Panc1 (cell line): ENCODE data around the gene TAGLN2. TPM values are rescaled to one million over a fixed set of nuclear protein-coding genes. Genes with fewer than 3 reads are reported as not detected.

ENCODE experiments used
- ATAC-seq: fragments of 200-7000 bp; cut with Tn5 transposase; 2 replicates; pipeline ENCODE4 v1.9.1; 2020; ENCODE audit warnings: mild to moderate bottlenecking, moderate library complexity
- BruUV-seq: library from RNA; stranded (reverse); fragments of 400-500 nt; replicated peaks from 2 replicates; lab custom pipeline; 2021; lab: Mats Ljungman, UMichigan
- CTCF ChIA-PET: fragments of 300-600 bp; sonication (Branson Sonifier 250); formaldehyde crosslinking; loops from one replicate; lab custom pipeline; 2022; ENCODE audit warnings: antibody characterized with exemption; lab: Charles Lee
- POLR2A ChIA-PET: fragments of 300-600 bp; sonication (Branson Sonifier 250); formaldehyde crosslinking; loops from one replicate; lab custom pipeline; 2022; ENCODE audit warnings: antibody characterized with exemption; lab: Charles Lee
- DNase-seq: peaks from one replicate; pipeline ENCODE4 v3.0.0-alpha.2; 2010; ENCODE audit warnings: low read depth, low spot score
- H3K27ac ChIP-seq: 2 replicates; pipeline ENCODE4 v1.5.1; 2011; ENCODE audit warnings: mild to moderate bottlenecking, low read length, inconsistent platforms
- H3K27me3 ChIP-seq: fragments of 200-500 bp; sonication (Bioruptor generic); 2 replicates; pipeline ENCODE4 v1.6.0; 2014; ENCODE audit warnings: low read length, inconsistent platforms; ENCODE audit not compliant: control insufficient read depth, insufficient read depth
- H3K36me3 ChIP-seq: fragments of 200-500 bp; sonication (Bioruptor generic); 2 replicates; pipeline ENCODE4 v1.5.1; 2014; ENCODE audit warnings: inconsistent platforms, mild to moderate bottlenecking, low read length, moderate library complexity; ENCODE audit not compliant: control insufficient read depth, insufficient read depth
- H3K4me1 ChIP-seq: 2 replicates; pipeline ENCODE4 v1.5.1; 2011; ENCODE audit warnings: inconsistent platforms, mild to moderate bottlenecking, low read length, moderate library complexity; ENCODE audit not compliant: control insufficient read depth, insufficient read depth
- H3K4me3 ChIP-seq, 2 experiments: 2 replicates each; pipeline ENCODE4 v1.5.1; 2011 to 2012; ENCODE audit warnings: low read depth in 2 of 2, low read length in 2 of 2, mild to moderate bottlenecking in 2 of 2, inconsistent platforms in 1 of 2, moderate library complexity in 1 of 2
- H3K9me3 ChIP-seq: fragments of 200-500 bp; sonication (Bioruptor generic); 2 replicates; pipeline ENCODE4 v1.5.1; 2014; ENCODE audit warnings: low read depth, mild to moderate bottlenecking, inconsistent platforms, low read length, moderate library complexity; ENCODE audit not compliant: control insufficient read depth, insufficient read depth
- CTCF ChIP-seq: fragments of 450-650 bp; IDR thresholded peaks from 2 replicates; pipeline ENCODE4 v1.5.1; 2017; ENCODE audit warnings: mild to moderate bottlenecking
- POLR2AphosphoS5 ChIP-seq: IDR thresholded peaks from 2 replicates; pipeline ENCODE4 v1.6.1; 2012; ENCODE audit warnings: mild to moderate bottlenecking, low read depth, low read length, moderate library complexity
- REST ChIP-seq, 2 experiments: IDR thresholded peaks; 2 replicates each; pipeline ENCODE4 v1.6.1; 2011 to 2012; ENCODE audit warnings: low read depth in 2 of 2, control low read depth in 1 of 2, low read length in 1 of 2, mild to moderate bottlenecking in 1 of 2, moderate library complexity in 1 of 2; ENCODE audit not compliant: insufficient read depth in 1 of 2
- SIN3A ChIP-seq: IDR thresholded peaks from 2 replicates; pipeline ENCODE4 v1.6.1; 2012; ENCODE audit warnings: low read depth, mild to moderate bottlenecking, low read length, moderate library complexity, borderline replicate concordance; ENCODE audit not compliant: insufficient read depth
- TCF7L2 ChIP-seq: IDR thresholded peaks from 2 replicates; pipeline ENCODE4 v1.6.1; 2011; ENCODE audit warnings: mild to moderate bottlenecking, low read depth, low read length, inconsistent platforms
- in situ Hi-C: cut with HindIII; loops from 2 replicates; pipeline ENCODE4 v1.10.0; 2016; ENCODE audit warnings: low sequenced_read_pairs, low pct_unique_long_range_greater_than_20kb
- intact Hi-C: fragments of 100-400 bp; cut with micrococcal nuclease; formaldehyde crosslinking; loops from one replicate; pipeline ENCODE4 v1.10.0; 2022; ENCODE audit not compliant: unreplicated experiment
- total RNA-seq: library from RNA; stranded (reverse); gene quantifications from one replicate; pipeline ENCODE4 v1.2.1, GENCODE V29; 2021; ENCODE audit not compliant: unreplicated experiment

Gene TAGLN2
- total RNA-seq, 1 experiment from 2014 or later = 474 TPM

- Histone ChIP-seq H3K27me3 (peaks cover 23% of the 10 kb centered on the region), H3K36me3 (no peaks in the 10 kb centered on the region), H3K4me1 (no peaks in the 10 kb centered on the region; the same call in 1 of the 2 replicates), H3K27ac (no peak overlapping the region), H3K9me3 (no peaks in the 10 kb centered on the region), H3K4me3 (no peak overlapping the region)
- TF ChIP-seq SIN3A = no peak
- no peak for TF ChIP-seq TCF7L2
- no peak for TF ChIP-seq POLR2AphosphoS5
- TF ChIP-seq CTCF = no peak
- TF ChIP-seq REST (IDR thresholded peaks at IDR 0.05; ENCODE audit: insufficient read depth in 1 of 2, low read depth in 2 of 2, low read length in 1 of 2) = no peak
- no TSS peak for BruUV-seq
- POLR2A ChIA-PET = no interaction called here
- CTCF ChIA-PET = no interaction called here
- DNase-seq (no peak), ATAC-seq (no peak)
- intact Hi-C loops = no loop called here
- in situ Hi-C loops = no loop called here
Measured at GRCh38 chr1:159951016-159951415, 25.7 kb upstream of the TAGLN2 start.

GRCh38 chr1:159949981-159950381, 24.7 kb upstream of the TAGLN2 start:
- Histone ChIP-seq H3K27ac (no peak overlapping the region), H3K9me3 (no peaks in the 10 kb centered on the region), H3K4me1 (peaks cover 3% of the 10 kb centered on the region), H3K36me3 (no peaks in the 10 kb centered on the region), H3K4me3 (no peak overlapping the region), H3K27me3 (peaks cover 20% of the 10 kb centered on the region)
- in situ Hi-C loops (no loop called here), intact Hi-C loops (no loop called here)
- DNase-seq = no peak
- no peak for TF ChIP-seq POLR2AphosphoS5
- TF ChIP-seq REST (IDR thresholded peaks at IDR 0.05; ENCODE audit: insufficient read depth in 1 of 2, low read depth in 2 of 2, low read length in 1 of 2) = no peak
- TF ChIP-seq SIN3A = no peak
- no peak for TF ChIP-seq TCF7L2
- TF ChIP-seq CTCF = no peak
- ATAC-seq = no peak
- ChIA-PET POLR2A (no interaction called here), CTCF (no interaction called here)
- no TSS peak for BruUV-seq
